22Rv1 (cell line): ENCODE data around the gene CLCN2.

ENCODE experiments used
- H3K27ac ChIP-seq: fragments of 450-650 bp; 2 replicates; pipeline ENCODE4 v1.5.1; 2017
- CTCF ChIP-seq: fragments of 450-650 bp; IDR thresholded peaks from 2 replicates; pipeline ENCODE4 v1.5.1; 2017; ENCODE audit warnings: mild to moderate bottlenecking
- ZFX ChIP-seq: fragments of 450-650 bp; IDR thresholded peaks from 2 replicates; pipeline ENCODE4 v1.6.1; 2017; ENCODE audit warnings: antibody characterized with exemption, borderline replicate concordance

CLCN2 gene

GRCh38 chr3:184325715-184326369, 35.6 kb downstream of the CLCN2 start:
- TF ChIP-seq CTCF (no peak), ZFX (no peak)

GRCh38 chr3:184325269-184325668, 36.1 kb downstream of the CLCN2 start:
- no peak for TF ChIP-seq ZFX
- TF ChIP-seq CTCF: no peak
- no peak overlapping the region for H3K27ac ChIP-seq

More at GRCh38 chr3:184325715-184326369, 35.6 kb downstream of the CLCN2 start:
- H3K27ac ChIP-seq: no peak overlapping the region

GRCh38 chr3:184323696-184324095, 37.7 kb downstream of the CLCN2 start:
- H3K27ac ChIP-seq: no peak overlapping the region
- TF ChIP-seq ZFX: no peak
- TF ChIP-seq CTCF: no peak

- H3K27ac ChIP-seq: no peak overlapping the region
- TF ChIP-seq CTCF (no peak), ZFX (no peak)
Observed at GRCh38 chr3:184322731-184323487, 38.5 kb downstream of the CLCN2 start.

GRCh38 chr3:184321666-184322065, 39.7 kb downstream of the CLCN2 start:
- TF ChIP-seq ZFX (no peak), CTCF (no peak)
- H3K27ac ChIP-seq: no peak overlapping the region

- no peak overlapping the region; the same call in 1 of the 2 replicates for H3K27ac ChIP-seq
- TF ChIP-seq CTCF: no peak
- no peak for TF ChIP-seq ZFX
Observed at GRCh38 chr3:184320104-184320445, 41.3 kb downstream of the CLCN2 start.

- H3K27ac ChIP-seq: 0 out of 2 replicates have a peak overlapping the region, but pooled peaks have one; percentile 2
- TF ChIP-seq ZFX: no peak
- no peak for TF ChIP-seq CTCF
Observed at GRCh38 chr3:184317201-184317600, 44.2 kb downstream of the CLCN2 start.
